ENCODE measurements around the gene SAMSN1. TPM values are rescaled to one million over a fixed set of nuclear protein-coding genes. Genes with fewer than 3 reads are reported as not detected.

The SAMSN1 gene
- total and polyA plus RNA-seq, 2 experiments from 2014 or later = 0.82 to 1.7 TPM

GRCh38 chr21:14566894-14567293 is 20.8 kb upstream of the SAMSN1 start:
- TF ChIP-seq EZH2 (IDR thresholded peaks at IDR 0.05; ENCODE audit: borderline replicate concordance) (no peak), CTCF (IDR thresholded peaks at IDR 0.05; ENCODE audit: poor library complexity) (no peak), EZH2phosphoT487 (IDR thresholded peaks at IDR 0.05; ENCODE audit: low read depth, severe bottlenecking, unreplicated experiment) (no peak)
- Histone ChIP-seq H3K36me3 (replicated peaks; ENCODE audit: insufficient read depth, low read depth) (no peaks in the 10 kb centered on the region), H3K79me2 (no peaks in the 10 kb centered on the region), H3K27ac (no peak overlapping the region), H3K27me3 (no peaks in the 10 kb centered on the region), H4K20me1 (ENCODE audit: insufficient read depth, poor library complexity, severe bottlenecking) (no peaks in the 10 kb centered on the region), H3K9me2 (replicated peaks; ENCODE audit: insufficient read depth) (no peaks in the 10 kb centered on the region), H3K4me2 (no peak overlapping the region), H3K4me3 (no peak overlapping the region), H3K9me3 (ENCODE audit: low read depth) (no peaks in the 10 kb centered on the region), H2AFZ (no peak overlapping the region), H3K4me1 (ENCODE audit: insufficient read depth) (no peaks in the 10 kb centered on the region)
- 71% methylated on average over 5 of the region's 5 CpGs for WGBS (ENCODE audit: low lambda C conversion rate, missing lambda C conversion rate)
- DNase-seq (ENCODE audit: low spot score) = no peak

- no peak overlapping the region for H3K4me3 ChIP-seq
Observed at GRCh38 chr21:14562959-14563358, 16.8 kb upstream of the SAMSN1 start.

GRCh38 chr21:14560555-14560954 is 14.4 kb upstream of the SAMSN1 start:
- Histone ChIP-seq H2AFZ (no peak overlapping the region), H3K9me2 (replicated peaks; ENCODE audit: insufficient read depth) (no peaks in the 10 kb centered on the region), H3K79me2 (no peaks in the 10 kb centered on the region), H3K4me2 (no peak overlapping the region), H3K4me3 (no peak overlapping the region), H3K27me3 (no peaks in the 10 kb centered on the region), H3K36me3 (replicated peaks; ENCODE audit: insufficient read depth, low read depth) (no peaks in the 10 kb centered on the region), H4K20me1 (ENCODE audit: insufficient read depth, poor library complexity, severe bottlenecking) (no peaks in the 10 kb centered on the region), H3K9me3 (ENCODE audit: low read depth) (no peaks in the 10 kb centered on the region), H3K4me1 (ENCODE audit: insufficient read depth) (no peaks in the 10 kb centered on the region), H3K27ac (no peak overlapping the region)
- DNase-seq (ENCODE audit: low spot score) = no peak
- no peak for TF ChIP-seq EZH2 (IDR thresholded peaks at IDR 0.05; ENCODE audit: borderline replicate concordance)
- TF ChIP-seq EZH2phosphoT487 (IDR thresholded peaks at IDR 0.05; ENCODE audit: low read depth, severe bottlenecking, unreplicated experiment) = no peak
- no peak for TF ChIP-seq CTCF (IDR thresholded peaks at IDR 0.05; ENCODE audit: poor library complexity)
- 66% methylated on average over 4 of the region's 4 CpGs for WGBS (ENCODE audit: low lambda C conversion rate, missing lambda C conversion rate)

More at GRCh38 chr21:14562959-14563358, 16.8 kb upstream of the SAMSN1 start:
- H2AFZ ChIP-seq = no peak overlapping the region
- H3K79me2 ChIP-seq = no peaks in the 10 kb centered on the region
- H3K9me2 ChIP-seq (replicated peaks; ENCODE audit: insufficient read depth) = no peaks in the 10 kb centered on the region
- no peaks in the 10 kb centered on the region for H3K9me3 ChIP-seq (ENCODE audit: low read depth)
- H3K36me3 ChIP-seq (replicated peaks; ENCODE audit: insufficient read depth, low read depth) = no peaks in the 10 kb centered on the region
- DNase-seq (ENCODE audit: low spot score) = no peak
- no peak overlapping the region for H3K4me2 ChIP-seq
- no peaks in the 10 kb centered on the region for H4K20me1 ChIP-seq (ENCODE audit: insufficient read depth, poor library complexity, severe bottlenecking)
- no peaks in the 10 kb centered on the region for H3K27me3 ChIP-seq
- no peaks in the 10 kb centered on the region for H3K4me1 ChIP-seq (ENCODE audit: insufficient read depth)
- no peak overlapping the region for H3K27ac ChIP-seq
- no peak for TF ChIP-seq EZH2phosphoT487 (IDR thresholded peaks at IDR 0.05; ENCODE audit: low read depth, severe bottlenecking, unreplicated experiment)
- no peak for TF ChIP-seq CTCF (IDR thresholded peaks at IDR 0.05; ENCODE audit: poor library complexity)
- no peak for TF ChIP-seq EZH2 (IDR thresholded peaks at IDR 0.05; ENCODE audit: borderline replicate concordance)

GRCh38 chr21:14560139-14560538 is 14.0 kb upstream of the SAMSN1 start:
- no peak for TF ChIP-seq CTCF (IDR thresholded peaks at IDR 0.05; ENCODE audit: poor library complexity)
- no peak for TF ChIP-seq EZH2 (IDR thresholded peaks at IDR 0.05; ENCODE audit: borderline replicate concordance)
- no peak for TF ChIP-seq EZH2phosphoT487 (IDR thresholded peaks at IDR 0.05; ENCODE audit: low read depth, severe bottlenecking, unreplicated experiment)
- Histone ChIP-seq H3K4me1 (ENCODE audit: insufficient read depth) (no peaks in the 10 kb centered on the region), H2AFZ (no peak overlapping the region), H3K36me3 (replicated peaks; ENCODE audit: insufficient read depth, low read depth) (no peaks in the 10 kb centered on the region), H3K27me3 (no peaks in the 10 kb centered on the region), H3K4me2 (no peak overlapping the region), H3K9me3 (ENCODE audit: low read depth) (no peaks in the 10 kb centered on the region), H3K27ac (no peak overlapping the region), H3K4me3 (no peak overlapping the region), H3K79me2 (no peaks in the 10 kb centered on the region), H4K20me1 (ENCODE audit: insufficient read depth, poor library complexity, severe bottlenecking) (no peaks in the 10 kb centered on the region), H3K9me2 (replicated peaks; ENCODE audit: insufficient read depth) (no peaks in the 10 kb centered on the region)
- DNase-seq (ENCODE audit: low spot score) = no peak
